OCI-LY3 (cell line): ENCODE data around the gene TMEM171.

Experiments used
- EZH2phosphoT487 ChIP-seq: fragments of 200-600 bp; shearing (Covaris generic); IDR thresholded peaks from 2 replicates; pipeline ENCODE4 v1.6.1; 2018; ENCODE audit warnings: antibody characterized with exemption, mixed run types, low read depth
- TF ChIP-seq, protein P1 (sequence below): fragments of 200-600, 300-600 bp; sonication (generic); IDR thresholded peaks from 2 replicates; pipeline ENCODE4 v1.5.1; 2014; ENCODE audit warnings: antibody characterized with exemption, low read length, low read depth

DNA sequence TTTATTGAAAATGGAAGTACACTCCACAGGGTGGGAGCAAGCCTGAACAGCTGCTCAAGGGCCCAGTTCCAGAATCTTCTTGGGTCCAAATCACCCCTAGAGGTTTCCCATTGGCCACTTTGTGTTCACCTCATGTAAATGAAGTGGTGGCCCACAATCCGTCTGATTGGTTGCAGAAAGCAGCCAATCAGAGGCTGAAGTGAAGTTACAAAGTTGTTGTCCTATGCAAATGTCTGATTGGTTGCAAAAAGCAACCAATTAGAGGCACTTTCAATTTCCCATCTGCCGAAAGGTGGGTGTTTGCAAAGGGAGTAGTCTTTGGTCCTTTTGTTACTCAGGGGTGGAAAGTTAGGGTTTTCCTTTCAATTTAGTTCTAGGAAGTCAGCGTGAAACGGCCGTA, 8.8 kb downstream of the TMEM171 start:
- TF ChIP-seq, protein P1, sequence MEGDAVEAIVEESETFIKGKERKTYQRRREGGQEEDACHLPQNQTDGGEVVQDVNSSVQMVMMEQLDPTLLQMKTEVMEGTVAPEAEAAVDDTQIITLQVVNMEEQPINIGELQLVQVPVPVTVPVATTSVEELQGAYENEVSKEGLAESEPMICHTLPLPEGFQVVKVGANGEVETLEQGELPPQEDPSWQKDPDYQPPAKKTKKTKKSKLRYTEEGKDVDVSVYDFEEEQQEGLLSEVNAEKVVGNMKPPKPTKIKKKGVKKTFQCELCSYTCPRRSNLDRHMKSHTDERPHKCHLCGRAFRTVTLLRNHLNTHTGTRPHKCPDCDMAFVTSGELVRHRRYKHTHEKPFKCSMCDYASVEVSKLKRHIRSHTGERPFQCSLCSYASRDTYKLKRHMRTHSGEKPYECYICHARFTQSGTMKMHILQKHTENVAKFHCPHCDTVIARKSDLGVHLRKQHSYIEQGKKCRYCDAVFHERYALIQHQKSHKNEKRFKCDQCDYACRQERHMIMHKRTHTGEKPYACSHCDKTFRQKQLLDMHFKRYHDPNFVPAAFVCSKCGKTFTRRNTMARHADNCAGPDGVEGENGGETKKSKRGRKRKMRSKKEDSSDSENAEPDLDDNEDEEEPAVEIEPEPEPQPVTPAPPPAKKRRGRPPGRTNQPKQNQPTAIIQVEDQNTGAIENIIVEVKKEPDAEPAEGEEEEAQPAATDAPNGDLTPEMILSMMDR, result no peak
- no peak for TF ChIP-seq EZH2phosphoT487
